ENCODE measurements around the gene EIF4B. TPM values are rescaled to one million over a fixed set of nuclear protein-coding genes. Genes with fewer than 3 reads are reported as not detected.

The EIF4B gene
- polyA plus RNA-seq, 1 experiment, result 296 TPM

- POLR2A ChIA-PET, result no interaction called here
- TF ChIP-seq, protein P1, sequence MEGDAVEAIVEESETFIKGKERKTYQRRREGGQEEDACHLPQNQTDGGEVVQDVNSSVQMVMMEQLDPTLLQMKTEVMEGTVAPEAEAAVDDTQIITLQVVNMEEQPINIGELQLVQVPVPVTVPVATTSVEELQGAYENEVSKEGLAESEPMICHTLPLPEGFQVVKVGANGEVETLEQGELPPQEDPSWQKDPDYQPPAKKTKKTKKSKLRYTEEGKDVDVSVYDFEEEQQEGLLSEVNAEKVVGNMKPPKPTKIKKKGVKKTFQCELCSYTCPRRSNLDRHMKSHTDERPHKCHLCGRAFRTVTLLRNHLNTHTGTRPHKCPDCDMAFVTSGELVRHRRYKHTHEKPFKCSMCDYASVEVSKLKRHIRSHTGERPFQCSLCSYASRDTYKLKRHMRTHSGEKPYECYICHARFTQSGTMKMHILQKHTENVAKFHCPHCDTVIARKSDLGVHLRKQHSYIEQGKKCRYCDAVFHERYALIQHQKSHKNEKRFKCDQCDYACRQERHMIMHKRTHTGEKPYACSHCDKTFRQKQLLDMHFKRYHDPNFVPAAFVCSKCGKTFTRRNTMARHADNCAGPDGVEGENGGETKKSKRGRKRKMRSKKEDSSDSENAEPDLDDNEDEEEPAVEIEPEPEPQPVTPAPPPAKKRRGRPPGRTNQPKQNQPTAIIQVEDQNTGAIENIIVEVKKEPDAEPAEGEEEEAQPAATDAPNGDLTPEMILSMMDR (IDR thresholded peaks at IDR 0.05; ENCODE audit: insufficient read depth, low read depth, low read length), result no peak
- no peak for DNase-seq (ENCODE audit: low read depth)
- Histone ChIP-seq H3K27me3 (ENCODE audit: control insufficient read depth, insufficient read depth, low read length) (no peaks in the 10 kb centered on the region), H3K36me3 (ENCODE audit: control insufficient read depth, insufficient read depth, low read length) (peaks cover 45% of the 10 kb centered on the region), H3K4me3 (ENCODE audit: low read depth, low read length) (no peak overlapping the region)
- CTCF ChIA-PET, result interaction anchor here (0.8 to 17.3 kb wide), 8 partner anchors 9 to 134 kb away, joined by 4 to 416 read pairs (median 20); partner anchors contain the start of genes CSAD, IGFBP6, SOAT2 and TNS2
Measured at GRCh38 chr12:53063708-53064612, 57.7 kb downstream of the EIF4B start.

DNA sequence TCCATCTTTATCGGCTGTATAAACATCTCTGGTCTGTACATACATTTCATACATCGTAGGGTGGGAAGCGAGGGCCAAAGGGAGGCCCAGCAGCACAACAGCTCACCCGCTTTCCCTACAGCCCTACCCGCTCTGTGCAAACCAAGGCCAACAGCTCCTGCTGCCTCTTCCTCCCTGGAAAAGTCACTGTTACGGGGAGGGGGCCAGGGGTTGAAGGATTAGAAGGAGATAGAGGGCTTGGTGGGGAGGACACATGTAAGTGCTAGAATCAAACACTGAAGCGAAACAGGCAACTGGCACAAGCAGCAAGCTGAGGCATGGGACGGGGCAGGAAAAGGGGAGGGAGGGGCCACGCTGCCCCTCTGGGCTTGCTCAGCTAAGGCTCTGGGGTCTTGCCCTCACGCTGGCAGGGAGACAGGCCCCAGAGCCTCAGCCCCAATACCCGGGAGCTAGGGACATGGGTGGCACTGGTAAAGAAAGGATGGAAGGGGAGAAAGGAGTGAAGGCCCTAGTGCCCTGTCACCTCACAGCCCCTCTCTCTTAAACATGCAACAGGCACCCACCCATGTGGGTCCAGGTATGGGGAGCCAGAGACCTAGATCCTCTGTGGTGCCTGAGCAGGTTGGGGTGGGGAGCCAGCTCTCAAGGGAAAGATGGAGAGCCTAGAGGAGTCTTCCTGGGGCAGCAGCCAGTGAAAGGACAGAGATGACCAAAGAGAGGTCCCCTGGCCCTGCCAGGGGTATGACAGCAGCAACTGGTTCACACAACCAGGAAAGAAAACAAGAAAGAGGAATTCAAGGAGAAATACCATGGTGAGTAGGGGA is 58.6 kb downstream of the EIF4B start:
- ChIA-PET POLR2A (interaction anchor here (1.6 kb wide), 1 partner anchor 34 kb away, joined by 6 read pairs; no protein-coding TSS in a partner anchor), CTCF (interaction anchor here (0.6 to 17.3 kb wide), 20 partner anchors 8 to 221 kb away, joined by 3 to 416 read pairs (median 8); partner anchors contain the start of genes CSAD, IGFBP6, SOAT2 and SPRYD3)
- TF ChIP-seq, protein P1 (IDR thresholded peaks at IDR 0.05; ENCODE audit: insufficient read depth, low read depth, low read length), result no peak
- H3K4me3 ChIP-seq (ENCODE audit: low read depth, low read length), result no peak overlapping the region
- H3K27me3 ChIP-seq (ENCODE audit: control insufficient read depth, insufficient read depth, low read length), result no peaks in the 10 kb centered on the region
- DNase-seq (ENCODE audit: low read depth), result no peak
- H3K36me3 ChIP-seq (ENCODE audit: control insufficient read depth, insufficient read depth, low read length), result peaks cover 38% of the 10 kb centered on the region

DNA sequence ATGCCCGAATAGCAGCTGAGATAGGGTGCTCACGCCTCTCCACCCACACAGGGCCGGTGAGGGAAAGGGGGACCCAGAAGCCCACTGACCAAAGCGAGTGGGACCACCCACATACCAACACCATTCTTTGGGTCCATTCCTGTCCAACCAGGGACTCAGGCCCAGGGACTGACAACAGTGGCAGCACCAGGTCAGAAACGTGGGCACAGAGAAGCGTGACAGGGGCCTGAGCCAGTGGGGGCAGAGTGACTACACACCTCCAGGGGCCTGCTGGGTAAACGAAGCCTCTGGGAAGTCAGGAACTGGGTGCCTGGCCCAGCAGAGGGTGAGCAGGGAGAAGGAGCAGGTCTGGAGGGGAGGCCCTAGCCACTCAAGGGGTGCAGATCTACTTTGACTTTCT is 59.2 kb downstream of the EIF4B start:
- CTCF ChIA-PET, result interaction anchor here (0.6 to 17.3 kb wide), 28 partner anchors 13 to 257 kb away, joined by 3 to 416 read pairs (median 5); partner anchors contain the start of genes AAAS, CSAD, IGFBP6 and SOAT2
- H3K4me3 ChIP-seq (ENCODE audit: low read depth, low read length), result no peak overlapping the region
- TF ChIP-seq, protein P1 (IDR thresholded peaks at IDR 0.05; ENCODE audit: insufficient read depth, low read depth, low read length), result no peak
- POLR2A ChIA-PET, result interaction anchor here (1.1 to 1.6 kb wide), 3 partner anchors 14 to 34 kb away, joined by 3 to 6 read pairs (median 4); partner anchors contain the start of gene SPRYD3
- H3K27me3 ChIP-seq (ENCODE audit: control insufficient read depth, insufficient read depth, low read length), result no peaks in the 10 kb centered on the region
- DNase-seq (ENCODE audit: low read depth), result no peak
- peaks cover 32% of the 10 kb centered on the region for H3K36me3 ChIP-seq (ENCODE audit: control insufficient read depth, insufficient read depth, low read length)

- peaks cover 25% of the 10 kb centered on the region for H3K36me3 ChIP-seq (ENCODE audit: control insufficient read depth, insufficient read depth, low read length)
- POLR2A ChIA-PET, result interaction anchor here (1.1 to 1.6 kb wide), 4 partner anchors 13 to 34 kb away, joined by 3 to 6 read pairs (median 4); partner anchors contain the start of gene SPRYD3
- no peaks in the 10 kb centered on the region for H3K27me3 ChIP-seq (ENCODE audit: control insufficient read depth, insufficient read depth, low read length)
- TF ChIP-seq, protein P1 (IDR thresholded peaks at IDR 0.05; ENCODE audit: insufficient read depth, low read depth, low read length), result peak; percentile 81
- CTCF ChIA-PET, result interaction anchor here (0.6 to 17.3 kb wide), 35 partner anchors 12 to 279 kb away, joined by 3 to 416 read pairs (median 4); partner anchors contain the start of genes AAAS, CSAD, IGFBP6 and SOAT2
- no peak for DNase-seq (ENCODE audit: low read depth)
- H3K4me3 ChIP-seq (ENCODE audit: low read depth, low read length), result no peak overlapping the region
Measured at GRCh38 chr12:53065975-53066931, 60.0 kb downstream of the EIF4B start.

Data from BJ (cell line).